Mucosa of descending colon (tissue), 3 donors: ENCODE data around the gene BCL10. TPM values are rescaled to one million over a fixed set of nuclear protein-coding genes. Genes with fewer than 3 reads are reported as not detected.

Experiments used
- ATAC-seq: fragments of 200-7000 bp; cut with Tn5 transposase; one replicate; pipeline ENCODE4 v1.9.1; 2020; ENCODE audit warnings: mild to moderate bottlenecking, moderate library complexity
- DNase-seq, 3 donors: peaks; one replicate each; pipeline ENCODE4 v3.0.0-alpha.2; 2020
- H3K36me3 ChIP-seq: fragments of 200-600 bp; one replicate; pipeline ENCODE4 v1.8.0; 2021; ENCODE audit warnings: low read depth, mild to moderate bottlenecking
- H3K4me1 ChIP-seq: fragments of 200-600 bp; one replicate; pipeline ENCODE4 v1.8.0; 2021; ENCODE audit warnings: low read depth, mild to moderate bottlenecking
- H3K4me3 ChIP-seq: fragments of 200-600 bp; one replicate; pipeline ENCODE4 v1.8.0; 2021; ENCODE audit warnings: mild to moderate bottlenecking
- H3K9me3 ChIP-seq: fragments of 200-600 bp; one replicate; pipeline ENCODE4 v1.8.0; 2021; ENCODE audit warnings: mild to moderate bottlenecking
- intact Hi-C, 2 donors: fragments of 100-400 bp; cut with DNase I in 1 of 2; cut with micrococcal nuclease in 1 of 2; formaldehyde crosslinking; loops; one replicate each; pipeline versions ENCODE4 v1.11.0 to v1.11.1; 2022; cut with DNase I, micrococcal nuclease
- total RNA-seq, 3 donors: library from RNA; stranded (reverse); fragmentation: NEBNext Ultra II Directional in 2 of 3; extraction: Animal tissue kit (Norgen Biotek cat#: 25700) in 2 of 3; gene quantifications; one replicate each; pipeline versions ENCODE4 v1.2.1 to v1.2.4, GENCODE V29; 2021 to 2023
- TF ChIP-seq, protein P1 (sequence below): fragments of 200-600 bp; IDR thresholded peaks from one replicate; pipeline ENCODE4 v1.8.0; 2022; ENCODE audit warnings: antibody characterized with exemption, mild to moderate bottlenecking
- donor health status: DM: no; HTN: no; CAD: no; lungs with moderate emphysema.
- donor health status: DM: no; HTN: no; CAD: no.
- donor health status: DM: no; HTN: yes; CAD: no.

BCL10 gene
- total RNA-seq, 3 donors from 2014 or later, result 63.5 to 128 (median 121) TPM

DNA sequence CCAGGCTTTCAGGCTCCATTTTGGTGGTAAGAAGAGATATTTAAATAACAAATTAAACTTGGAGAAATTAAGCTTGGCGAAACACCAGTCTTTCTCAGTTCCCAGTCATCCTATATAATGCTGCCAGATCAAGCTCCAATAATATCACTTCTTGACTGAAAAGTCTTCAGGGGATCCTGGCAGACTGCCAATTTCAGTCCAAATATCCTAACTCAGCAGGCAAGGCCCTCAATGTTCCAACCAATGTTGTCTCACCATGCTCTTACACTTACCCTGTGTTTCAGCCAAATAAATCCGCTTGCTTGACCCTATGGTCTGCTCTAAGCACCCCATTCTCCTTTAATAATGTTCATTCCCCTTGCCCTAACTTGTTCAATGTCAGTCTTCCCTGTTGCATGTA lies 39.9 kb upstream of the BCL10 start:
- Histone ChIP-seq H3K4me1 (no peaks in the 10 kb centered on the region), H3K4me3 (no peak overlapping the region), H3K9me3 (no peaks in the 10 kb centered on the region), H3K36me3 (no peaks in the 10 kb centered on the region)
- no peak for ATAC-seq
- intact Hi-C loops, result loop anchor here in 1 of 2 donors (10.0 kb wide), 1 partner anchor 268 kb away; the partner anchor contains the start of gene CCN1
- TF ChIP-seq, protein P1, sequence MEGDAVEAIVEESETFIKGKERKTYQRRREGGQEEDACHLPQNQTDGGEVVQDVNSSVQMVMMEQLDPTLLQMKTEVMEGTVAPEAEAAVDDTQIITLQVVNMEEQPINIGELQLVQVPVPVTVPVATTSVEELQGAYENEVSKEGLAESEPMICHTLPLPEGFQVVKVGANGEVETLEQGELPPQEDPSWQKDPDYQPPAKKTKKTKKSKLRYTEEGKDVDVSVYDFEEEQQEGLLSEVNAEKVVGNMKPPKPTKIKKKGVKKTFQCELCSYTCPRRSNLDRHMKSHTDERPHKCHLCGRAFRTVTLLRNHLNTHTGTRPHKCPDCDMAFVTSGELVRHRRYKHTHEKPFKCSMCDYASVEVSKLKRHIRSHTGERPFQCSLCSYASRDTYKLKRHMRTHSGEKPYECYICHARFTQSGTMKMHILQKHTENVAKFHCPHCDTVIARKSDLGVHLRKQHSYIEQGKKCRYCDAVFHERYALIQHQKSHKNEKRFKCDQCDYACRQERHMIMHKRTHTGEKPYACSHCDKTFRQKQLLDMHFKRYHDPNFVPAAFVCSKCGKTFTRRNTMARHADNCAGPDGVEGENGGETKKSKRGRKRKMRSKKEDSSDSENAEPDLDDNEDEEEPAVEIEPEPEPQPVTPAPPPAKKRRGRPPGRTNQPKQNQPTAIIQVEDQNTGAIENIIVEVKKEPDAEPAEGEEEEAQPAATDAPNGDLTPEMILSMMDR, result no peak
- no peak for DNase-seq

DNA sequence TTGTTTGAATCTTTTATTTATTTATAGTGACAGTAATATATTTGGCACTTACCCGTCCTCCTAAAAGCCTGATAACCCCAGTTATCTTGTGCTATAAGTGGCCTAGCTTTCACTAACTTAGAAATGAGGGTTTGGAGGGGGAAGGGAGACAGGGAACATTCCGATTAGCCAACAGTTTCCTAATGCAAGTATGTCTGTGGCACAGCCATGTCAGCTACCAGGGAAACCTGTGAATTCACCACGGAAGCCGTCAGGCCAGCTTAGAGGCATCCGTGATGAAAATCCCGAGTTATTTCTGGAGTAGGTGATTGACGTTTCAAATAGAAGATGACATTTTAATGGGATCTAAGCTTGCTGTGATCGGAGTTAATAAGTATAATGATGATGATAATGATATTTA lies 39.4 kb upstream of the BCL10 start:
- TF ChIP-seq, protein P1, result no peak
- no peaks in the 10 kb centered on the region for H3K4me1 ChIP-seq
- intact Hi-C loops, result loop anchor here in 1 of 2 donors (10.0 kb wide), 1 partner anchor 269 kb away; the partner anchor contains the start of gene CCN1
- H3K4me3 ChIP-seq, result no peak overlapping the region
- no peaks in the 10 kb centered on the region for H3K36me3 ChIP-seq
- ATAC-seq (no peak), DNase-seq (no peak)
- no peaks in the 10 kb centered on the region for H3K9me3 ChIP-seq

DNA sequence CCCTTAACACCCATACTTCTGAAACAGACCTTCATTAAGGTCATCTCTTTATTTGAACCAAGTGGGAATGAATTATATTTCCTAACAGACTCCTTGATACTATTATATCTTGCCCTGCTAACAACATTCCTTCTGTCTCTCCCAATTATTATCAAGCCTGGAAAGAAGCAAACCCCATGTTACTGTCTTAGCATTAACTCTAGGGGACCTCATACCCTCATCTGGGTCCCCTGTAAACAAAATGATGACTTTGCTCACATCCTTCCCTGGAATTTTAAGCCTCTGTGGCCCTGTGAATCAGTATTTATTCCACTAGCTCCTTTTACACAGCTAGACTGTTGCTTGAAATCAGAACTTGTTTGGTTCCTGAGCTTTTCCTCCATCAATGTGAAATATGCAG lies 38.3 kb upstream of the BCL10 start:
- intact Hi-C loops, result loop anchor here in 1 of 2 donors (10.0 kb wide), 1 partner anchor 270 kb away; the partner anchor contains the start of gene CCN1

DNA sequence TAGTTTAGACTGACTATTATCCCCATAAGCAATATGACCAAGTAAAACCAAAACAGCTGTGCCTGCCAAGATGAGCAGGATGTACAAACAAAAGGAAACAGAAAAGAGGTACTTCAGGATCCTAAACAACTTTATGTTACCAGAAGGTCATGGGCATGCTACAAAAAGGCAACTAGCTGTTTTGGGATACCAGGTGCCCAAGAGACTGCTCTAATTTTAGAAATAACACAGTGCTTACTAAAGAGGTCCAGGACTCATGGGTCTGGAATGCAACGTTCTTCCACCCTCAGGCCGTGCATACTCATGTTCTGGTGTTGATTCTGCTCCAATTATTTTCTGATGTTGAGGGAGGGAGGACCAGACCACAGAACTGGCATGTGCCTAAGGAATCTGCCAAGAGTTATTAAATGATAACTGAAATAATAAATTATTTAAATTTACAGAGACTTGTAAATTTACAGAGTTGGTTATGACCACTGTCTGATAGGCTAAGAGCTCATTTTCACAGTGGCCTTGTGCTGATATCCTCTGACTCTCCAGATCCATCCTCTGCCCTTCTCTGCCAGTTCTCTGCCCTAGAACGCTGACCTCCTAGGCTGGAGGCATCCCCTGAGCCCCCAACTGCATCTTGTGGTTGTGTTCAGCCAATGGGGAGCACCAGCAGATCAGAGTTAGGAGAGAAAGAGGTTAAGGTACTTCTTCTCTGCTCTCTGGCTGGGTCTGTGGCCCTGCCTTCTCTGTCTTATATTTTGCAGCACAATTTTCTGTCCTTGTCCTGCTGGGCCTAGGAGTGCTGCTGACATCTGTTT lies 37.7 kb upstream of the BCL10 start:
- Histone ChIP-seq H3K36me3 (no peaks in the 10 kb centered on the region), H3K4me3 (no peak overlapping the region), H3K9me3 (no peaks in the 10 kb centered on the region), H3K4me1 (no peaks in the 10 kb centered on the region)
- DNase-seq, result no peak
- ATAC-seq, result peak; percentile 39
- intact Hi-C loops, result loop anchor here in 1 of 2 donors (10.0 kb wide), 1 partner anchor 271 kb away; the partner anchor contains the start of gene CCN1
- TF ChIP-seq, protein P1, result no peak

More for the DNA sequence above, 38.3 kb upstream of the BCL10 start:
- DNase-seq (no peak), ATAC-seq (no peak)
- TF ChIP-seq, protein P1, result no peak
- Histone ChIP-seq H3K9me3 (no peaks in the 10 kb centered on the region), H3K4me3 (no peak overlapping the region), H3K36me3 (no peaks in the 10 kb centered on the region), H3K4me1 (no peaks in the 10 kb centered on the region)

DNA sequence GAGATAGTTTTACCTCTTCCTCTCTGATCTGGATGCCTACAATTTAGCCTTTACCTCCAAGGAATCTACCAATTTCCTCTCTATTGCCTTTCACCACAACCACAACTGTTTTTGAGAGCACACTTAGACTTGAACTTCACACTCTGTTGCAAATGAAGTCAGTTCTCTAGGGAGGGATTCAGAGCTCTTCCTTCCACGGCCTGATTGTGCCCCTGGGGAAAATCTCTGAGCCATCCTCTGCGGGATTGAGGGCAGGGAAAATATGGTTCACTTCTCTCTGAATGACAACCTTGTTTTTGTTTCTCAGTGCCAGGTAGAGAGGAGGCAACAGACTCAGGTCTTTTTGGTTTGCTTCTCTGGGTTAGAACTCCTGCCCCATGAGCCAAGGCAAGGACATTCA lies 35.4 kb upstream of the BCL10 start:
- Histone ChIP-seq H3K9me3 (no peaks in the 10 kb centered on the region), H3K36me3 (no peaks in the 10 kb centered on the region), H3K4me1 (peaks cover 8% of the 10 kb centered on the region), H3K4me3 (no peak overlapping the region)
- intact Hi-C loops, result loop anchor here in 1 of 2 donors (10.0 kb wide), 1 partner anchor 273 kb away; the partner anchor contains the start of gene CCN1
- TF ChIP-seq, protein P1, result no peak
- ATAC-seq, result no peak
- DNase-seq, result no peak
